ENCODE data around the gene CKS1B.

DNA sequence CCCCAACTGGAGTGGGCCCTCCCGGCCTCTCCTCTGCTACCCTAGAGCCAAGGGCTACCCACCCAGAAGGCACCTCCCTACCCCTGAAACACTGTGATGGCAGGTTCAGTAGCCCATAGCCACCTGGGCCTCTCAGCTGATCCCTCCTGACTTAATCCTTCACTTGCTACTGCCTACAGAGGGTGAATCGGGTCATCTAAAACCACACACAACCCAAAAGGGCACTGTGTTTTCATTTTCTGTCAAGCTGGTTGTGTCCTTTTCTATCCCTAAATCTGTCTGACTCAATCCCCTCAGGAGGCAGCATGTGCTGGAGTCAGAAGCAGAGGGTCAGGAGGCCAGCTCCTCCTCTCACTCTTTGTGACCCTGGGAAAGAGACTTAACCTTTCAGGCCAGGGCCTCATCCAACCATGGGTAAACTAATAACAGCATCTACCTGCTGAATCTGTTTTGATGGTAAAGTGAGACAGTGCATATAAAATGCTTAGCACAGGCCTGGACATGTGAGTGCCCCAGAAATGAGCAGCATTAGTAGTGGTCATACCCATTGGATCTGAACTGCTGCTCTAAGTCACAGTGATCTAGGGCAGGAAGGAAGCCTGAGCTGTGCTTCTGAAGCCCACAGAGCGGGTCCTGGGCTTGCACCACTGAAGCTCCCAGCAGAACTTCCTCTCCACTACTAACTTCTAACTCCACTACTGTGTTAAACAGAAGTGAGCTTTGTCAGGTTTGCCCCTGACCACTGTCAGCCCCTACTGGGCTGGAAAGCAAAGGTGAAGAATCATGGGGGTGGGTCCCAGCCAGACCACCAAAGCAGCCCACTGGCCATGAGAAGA is 48.9 kb upstream of the CKS1B start:
- TF ChIP-seq, protein P1, sequence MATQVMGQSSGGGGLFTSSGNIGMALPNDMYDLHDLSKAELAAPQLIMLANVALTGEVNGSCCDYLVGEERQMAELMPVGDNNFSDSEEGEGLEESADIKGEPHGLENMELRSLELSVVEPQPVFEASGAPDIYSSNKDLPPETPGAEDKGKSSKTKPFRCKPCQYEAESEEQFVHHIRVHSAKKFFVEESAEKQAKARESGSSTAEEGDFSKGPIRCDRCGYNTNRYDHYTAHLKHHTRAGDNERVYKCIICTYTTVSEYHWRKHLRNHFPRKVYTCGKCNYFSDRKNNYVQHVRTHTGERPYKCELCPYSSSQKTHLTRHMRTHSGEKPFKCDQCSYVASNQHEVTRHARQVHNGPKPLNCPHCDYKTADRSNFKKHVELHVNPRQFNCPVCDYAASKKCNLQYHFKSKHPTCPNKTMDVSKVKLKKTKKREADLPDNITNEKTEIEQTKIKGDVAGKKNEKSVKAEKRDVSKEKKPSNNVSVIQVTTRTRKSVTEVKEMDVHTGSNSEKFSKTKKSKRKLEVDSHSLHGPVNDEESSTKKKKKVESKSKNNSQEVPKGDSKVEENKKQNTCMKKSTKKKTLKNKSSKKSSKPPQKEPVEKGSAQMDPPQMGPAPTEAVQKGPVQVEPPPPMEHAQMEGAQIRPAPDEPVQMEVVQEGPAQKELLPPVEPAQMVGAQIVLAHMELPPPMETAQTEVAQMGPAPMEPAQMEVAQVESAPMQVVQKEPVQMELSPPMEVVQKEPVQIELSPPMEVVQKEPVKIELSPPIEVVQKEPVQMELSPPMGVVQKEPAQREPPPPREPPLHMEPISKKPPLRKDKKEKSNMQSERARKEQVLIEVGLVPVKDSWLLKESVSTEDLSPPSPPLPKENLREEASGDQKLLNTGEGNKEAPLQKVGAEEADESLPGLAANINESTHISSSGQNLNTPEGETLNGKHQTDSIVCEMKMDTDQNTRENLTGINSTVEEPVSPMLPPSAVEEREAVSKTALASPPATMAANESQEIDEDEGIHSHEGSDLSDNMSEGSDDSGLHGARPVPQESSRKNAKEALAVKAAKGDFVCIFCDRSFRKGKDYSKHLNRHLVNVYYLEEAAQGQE (IDR thresholded peaks at IDR 0.05; ENCODE audit: insufficient replicate concordance, low read depth) = no peak
- TF ChIP-seq, protein P2, sequence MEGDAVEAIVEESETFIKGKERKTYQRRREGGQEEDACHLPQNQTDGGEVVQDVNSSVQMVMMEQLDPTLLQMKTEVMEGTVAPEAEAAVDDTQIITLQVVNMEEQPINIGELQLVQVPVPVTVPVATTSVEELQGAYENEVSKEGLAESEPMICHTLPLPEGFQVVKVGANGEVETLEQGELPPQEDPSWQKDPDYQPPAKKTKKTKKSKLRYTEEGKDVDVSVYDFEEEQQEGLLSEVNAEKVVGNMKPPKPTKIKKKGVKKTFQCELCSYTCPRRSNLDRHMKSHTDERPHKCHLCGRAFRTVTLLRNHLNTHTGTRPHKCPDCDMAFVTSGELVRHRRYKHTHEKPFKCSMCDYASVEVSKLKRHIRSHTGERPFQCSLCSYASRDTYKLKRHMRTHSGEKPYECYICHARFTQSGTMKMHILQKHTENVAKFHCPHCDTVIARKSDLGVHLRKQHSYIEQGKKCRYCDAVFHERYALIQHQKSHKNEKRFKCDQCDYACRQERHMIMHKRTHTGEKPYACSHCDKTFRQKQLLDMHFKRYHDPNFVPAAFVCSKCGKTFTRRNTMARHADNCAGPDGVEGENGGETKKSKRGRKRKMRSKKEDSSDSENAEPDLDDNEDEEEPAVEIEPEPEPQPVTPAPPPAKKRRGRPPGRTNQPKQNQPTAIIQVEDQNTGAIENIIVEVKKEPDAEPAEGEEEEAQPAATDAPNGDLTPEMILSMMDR (IDR thresholded peaks at IDR 0.05; ENCODE audit: insufficient read depth, low read length) = no peak

Data from HL-60 (cell line).